Fibroblast of the aortic adventitia (primary cell): Measurements from ENCODE around the gene DPP7. TPM values are rescaled to one million over a fixed set of nuclear protein-coding genes. Genes with fewer than 3 reads are reported as not detected.

ENCODE experiments used
- DNase-seq: peaks from one replicate; pipeline ENCODE4 v3.0.0-alpha.2; 2010; ENCODE audit warnings: low read depth
- H3K4me3 ChIP-seq: 2 replicates; pipeline ENCODE4 v1.5.1; 2011; ENCODE audit warnings: low read depth, mild to moderate bottlenecking, control low read depth, low read length, moderate library complexity
- CTCF ChIP-seq: IDR thresholded peaks from 2 replicates; pipeline ENCODE4 v1.5.1; 2011; ENCODE audit warnings: mild to moderate bottlenecking, low read length, control low read depth, inconsistent platforms; ENCODE audit not compliant: insufficient read depth
- total RNA-seq: library from RNA; depleted of rRNA; stranded (reverse); fragments of >200 nt; gene quantifications from 2 replicates; pipeline ENCODE4 v1.2.3, GENCODE V29; 2012; ENCODE audit warnings: low replicate concordance

DPP7 gene
- total RNA-seq, 1 donor = 69.5 TPM

- DNase-seq = no peak
- H3K4me3 ChIP-seq = no peak overlapping the region
- TF ChIP-seq CTCF = no peak
Observed at GRCh38 chr9:137110147-137110910, 4.2 kb downstream of the DPP7 start.

- no peak for DNase-seq
- no peak overlapping the region for H3K4me3 ChIP-seq
- no peak for TF ChIP-seq CTCF
Observed at GRCh38 chr9:137109250-137110146, 5.0 kb downstream of the DPP7 start.

DNA sequence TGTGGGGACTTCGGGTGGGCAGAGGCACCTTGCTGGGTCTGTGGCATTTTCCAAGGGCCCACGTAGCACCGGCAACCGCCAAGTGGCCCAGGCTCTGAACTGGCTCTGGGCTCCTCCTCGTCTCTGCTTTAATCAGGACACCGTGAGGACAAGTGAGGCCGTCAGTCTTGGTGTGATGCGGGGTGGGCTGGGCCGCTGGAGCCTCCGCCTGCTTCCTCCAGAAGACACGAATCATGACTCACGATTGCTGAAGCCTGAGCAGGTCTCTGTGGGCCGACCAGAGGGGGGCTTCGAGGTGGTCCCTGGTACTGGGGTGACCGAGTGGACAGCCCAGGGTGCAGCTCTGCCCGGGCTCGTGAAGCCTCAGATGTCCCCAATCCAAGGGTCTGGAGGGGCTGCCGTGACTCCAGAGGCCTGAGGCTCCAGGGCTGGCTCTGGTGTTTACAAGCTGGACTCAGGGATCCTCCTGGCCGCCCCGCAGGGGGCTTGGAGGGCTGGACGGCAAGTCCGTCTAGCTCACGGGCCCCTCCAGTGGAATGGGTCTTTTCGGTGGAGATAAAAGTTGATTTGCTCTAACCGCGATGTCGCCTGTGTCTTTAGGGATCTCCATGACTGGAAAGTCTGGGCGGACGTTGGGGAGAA is 5.8 kb downstream of the DPP7 start:
- no peak for DNase-seq
- H3K4me3 ChIP-seq = no peak overlapping the region
- TF ChIP-seq CTCF = no peak

DNA sequence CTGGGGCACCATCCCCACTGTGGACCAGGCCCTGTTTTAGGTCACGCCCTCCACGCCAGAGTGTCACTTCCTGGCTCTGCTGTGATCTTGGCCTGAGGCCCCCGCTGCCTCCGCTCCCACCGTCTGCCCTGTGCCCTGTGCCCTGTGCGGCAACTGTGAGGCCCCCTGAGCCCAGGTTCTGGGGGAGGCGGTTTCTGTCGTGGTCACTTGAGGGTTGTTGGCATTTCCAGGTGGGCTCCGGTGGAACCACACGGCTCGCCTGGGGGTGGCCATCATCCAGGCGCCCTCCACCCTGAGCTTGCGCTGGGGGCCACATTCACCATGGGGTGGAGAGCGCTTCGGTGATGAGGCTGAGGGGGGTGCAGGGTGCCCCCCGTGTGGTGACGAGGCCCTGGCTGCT is 6.6 kb downstream of the DPP7 start:
- no peak for DNase-seq

DNA sequence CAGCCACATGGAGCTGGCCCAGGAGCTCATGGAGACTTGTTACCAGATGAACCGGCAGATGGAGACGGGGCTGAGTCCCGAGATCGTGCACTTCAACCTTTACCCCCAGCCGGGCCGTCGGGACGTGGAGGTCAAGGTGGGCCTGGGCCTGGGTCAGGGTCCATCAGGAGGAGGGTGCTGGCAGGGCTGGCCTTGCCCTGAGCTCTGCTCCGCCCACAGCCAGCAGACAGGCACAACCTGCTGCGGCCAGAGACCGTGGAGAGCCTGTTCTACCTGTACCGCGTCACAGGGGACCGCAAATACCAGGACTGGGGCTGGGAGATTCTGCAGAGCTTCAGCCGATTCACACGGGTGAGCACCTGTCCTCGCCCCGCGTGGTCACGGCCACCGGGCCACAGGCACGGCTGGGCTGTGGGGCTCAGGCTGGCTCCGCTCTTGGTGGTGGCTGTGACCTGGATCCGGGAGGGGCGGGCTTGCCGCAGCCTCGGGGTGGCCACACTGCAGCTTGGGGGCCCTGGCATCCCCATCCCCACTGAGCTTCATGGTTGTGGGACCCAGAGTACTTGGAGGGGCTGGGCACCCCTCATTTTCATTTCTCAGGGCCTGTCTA is 7.1 kb downstream of the DPP7 start:
- H3K4me3 ChIP-seq = no peak overlapping the region
- DNase-seq = no peak
- no peak for TF ChIP-seq CTCF

More for the DNA sequence above, 6.6 kb downstream of the DPP7 start:
- TF ChIP-seq CTCF = no peak
- H3K4me3 ChIP-seq = no peak overlapping the region

DNA sequence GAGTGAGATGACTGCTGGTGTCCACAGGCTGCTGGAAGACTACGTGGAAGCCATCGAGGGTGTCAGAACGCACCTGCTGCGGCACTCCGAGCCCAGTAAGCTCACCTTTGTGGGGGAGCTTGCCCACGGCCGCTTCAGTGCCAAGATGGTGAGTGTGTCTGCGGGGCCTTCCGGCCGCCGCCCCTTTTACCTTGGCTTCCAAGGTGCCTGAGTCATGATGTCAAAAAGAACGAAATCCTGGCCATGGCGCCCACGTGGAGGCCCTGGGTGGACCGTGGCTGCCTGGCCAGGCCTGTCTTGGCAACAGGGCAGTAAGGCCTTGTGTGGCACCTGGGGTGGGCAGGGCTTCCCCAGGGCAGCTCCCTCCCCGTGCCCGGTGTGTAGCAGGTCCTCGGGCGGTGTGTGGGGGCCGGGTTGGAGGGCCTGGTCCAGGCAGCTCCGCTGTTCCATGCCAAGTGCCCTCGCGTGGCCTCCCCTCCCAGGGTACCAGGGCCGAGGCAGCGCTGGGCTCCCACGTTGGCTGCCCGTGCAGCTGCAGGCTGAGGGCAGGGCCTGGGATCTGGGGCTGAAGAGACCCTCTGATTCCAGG is 7.8 kb downstream of the DPP7 start:
- no peak overlapping the region for H3K4me3 ChIP-seq
- no peak for DNase-seq
- no peak for TF ChIP-seq CTCF
